ENCODE results near the gene MTOR.
A peak's percentile ranks its signal among the peaks of the same experiment; 100 is the strongest.

The MTOR gene

DNA sequence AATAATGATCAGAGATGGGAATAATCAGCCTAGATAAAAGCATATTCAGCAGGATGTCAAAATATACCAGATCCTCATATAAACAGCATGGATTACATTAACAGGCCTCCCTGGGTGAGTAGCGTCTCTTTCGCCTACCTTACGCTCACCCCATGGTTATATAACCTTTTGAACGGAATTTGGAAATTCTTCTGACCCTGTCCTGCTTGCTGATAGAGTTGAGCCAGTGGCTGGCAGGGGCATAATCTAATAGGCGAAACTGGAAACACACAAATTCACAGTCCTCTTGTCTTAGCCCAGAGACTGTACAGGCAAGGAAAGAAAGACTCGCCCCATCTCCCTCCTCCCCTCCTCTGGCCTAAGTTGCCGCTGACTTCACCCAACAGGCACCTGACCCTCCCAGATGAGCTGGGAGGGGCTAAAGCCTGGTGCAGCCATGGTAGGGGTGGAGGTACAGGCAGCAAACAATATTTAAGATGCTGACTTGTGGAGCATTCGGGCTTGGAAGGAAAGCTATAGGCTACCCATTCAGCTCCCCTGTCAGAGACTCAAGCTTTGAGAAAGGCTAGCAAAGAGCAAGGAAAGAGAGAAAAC, 73.4 kb downstream of the MTOR start, which contains the start of gene ANGPTL7:
TSS of gene ANGPTL7 (plus strand) at position 498 of the 594 bp plus-strand sequence. CDS start 225 bp downstream, outside the sequence.
- Histone ChIP-seq H3K27ac (peak within 1 kb of the TSS; percentile 17 to 46), H3K36me3 (peaks cover 34 to 55% (median 36%) of the 10 kb centered on the region in 3 donors)
- intact Hi-C loops (cut with DNase I; ENCODE audit: low total_unique reads) = no loop called here

DNA sequence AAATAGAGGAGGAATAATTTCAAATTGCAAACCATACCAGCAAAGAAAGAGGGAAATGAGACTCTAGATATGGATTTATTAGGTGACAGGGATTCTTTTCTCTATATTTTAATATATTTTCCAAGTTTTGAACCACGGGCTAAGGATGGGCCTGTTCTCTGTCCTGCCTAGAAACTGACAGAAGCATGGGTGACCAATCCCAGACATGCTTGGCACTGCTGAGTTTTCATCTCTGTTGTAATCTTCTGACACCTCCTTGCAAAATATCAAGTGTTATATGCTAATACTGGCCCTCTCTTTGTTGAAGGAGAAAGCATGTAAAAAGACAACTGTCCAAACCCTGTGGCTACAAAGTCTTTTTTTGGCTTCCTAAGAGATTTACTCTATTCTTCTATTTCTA, 74.0 kb downstream of the MTOR start:
- Histone ChIP-seq H3K27me3 (no peaks in the 10 kb centered on the region), H3K9me3 (no peaks in the 10 kb centered on the region), H3K36me3 (peaks cover 29 to 50% (median 30%) of the 10 kb centered on the region in 3 donors), H3K4me3 (no peak overlapping the region), H3K4me1 (peaks cover 0 to 23% (median 1%) of the 10 kb centered on the region in 4 donors), H3K27ac (peak overlapping the region; percentile 17 to 46)
- TF ChIP-seq, protein P1, sequence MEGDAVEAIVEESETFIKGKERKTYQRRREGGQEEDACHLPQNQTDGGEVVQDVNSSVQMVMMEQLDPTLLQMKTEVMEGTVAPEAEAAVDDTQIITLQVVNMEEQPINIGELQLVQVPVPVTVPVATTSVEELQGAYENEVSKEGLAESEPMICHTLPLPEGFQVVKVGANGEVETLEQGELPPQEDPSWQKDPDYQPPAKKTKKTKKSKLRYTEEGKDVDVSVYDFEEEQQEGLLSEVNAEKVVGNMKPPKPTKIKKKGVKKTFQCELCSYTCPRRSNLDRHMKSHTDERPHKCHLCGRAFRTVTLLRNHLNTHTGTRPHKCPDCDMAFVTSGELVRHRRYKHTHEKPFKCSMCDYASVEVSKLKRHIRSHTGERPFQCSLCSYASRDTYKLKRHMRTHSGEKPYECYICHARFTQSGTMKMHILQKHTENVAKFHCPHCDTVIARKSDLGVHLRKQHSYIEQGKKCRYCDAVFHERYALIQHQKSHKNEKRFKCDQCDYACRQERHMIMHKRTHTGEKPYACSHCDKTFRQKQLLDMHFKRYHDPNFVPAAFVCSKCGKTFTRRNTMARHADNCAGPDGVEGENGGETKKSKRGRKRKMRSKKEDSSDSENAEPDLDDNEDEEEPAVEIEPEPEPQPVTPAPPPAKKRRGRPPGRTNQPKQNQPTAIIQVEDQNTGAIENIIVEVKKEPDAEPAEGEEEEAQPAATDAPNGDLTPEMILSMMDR (IDR thresholded peaks at IDR 0.05) = no peak
- no peak for DNase-seq
- intact Hi-C loops (cut with DNase I; ENCODE audit: low total_unique reads) = no loop called here

More for the DNA sequence above, 73.4 kb downstream of the MTOR start, which contains the start of gene ANGPTL7:
- TF ChIP-seq, protein P1 (IDR thresholded peaks at IDR 0.05) = no peak
- Histone ChIP-seq H3K9me3 (no peaks in the 10 kb centered on the region), H3K4me3 (no peak within 1 kb of the TSS), H3K27me3 (no peaks in the 10 kb centered on the region), H3K4me1 (peaks cover 0 to 23% (median 1%) of the 10 kb centered on the region in 4 donors)
- no peak for DNase-seq

DNA sequence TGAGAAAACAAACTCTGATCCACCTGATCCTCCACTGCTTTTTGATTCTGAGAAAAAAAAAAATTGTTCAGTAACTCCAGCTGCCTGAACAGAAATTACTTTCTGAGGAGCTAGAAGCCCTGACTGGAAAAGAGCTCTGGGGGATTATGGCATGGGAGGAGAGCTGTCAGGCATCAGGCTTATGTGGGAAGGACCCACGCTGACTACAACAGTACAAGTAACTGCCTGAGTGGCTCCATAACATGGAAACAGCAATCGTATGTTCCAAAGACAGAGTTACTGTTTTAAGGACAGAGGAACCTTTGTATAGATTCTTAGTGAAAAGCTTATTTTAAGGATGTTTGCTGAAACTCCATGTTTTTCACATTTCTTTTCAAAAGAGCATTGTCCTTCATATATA, 74.4 kb downstream of the MTOR start:
- TF ChIP-seq, protein P1 (IDR thresholded peaks at IDR 0.05) = no peak
- Histone ChIP-seq H3K36me3 (peaks cover 25 to 45% (median 29%) of the 10 kb centered on the region in 3 donors), H3K4me1 (peaks cover 0 to 23% (median 1%) of the 10 kb centered on the region in 4 donors), H3K27ac (peak overlapping the region; percentile 17 to 46), H3K4me3 (no peak overlapping the region), H3K27me3 (no peaks in the 10 kb centered on the region), H3K9me3 (no peaks in the 10 kb centered on the region)
- intact Hi-C loops (cut with DNase I; ENCODE audit: low total_unique reads) = no loop called here
- DNase-seq = no peak

GRCh38 chr1:11187494-11187893, 74.9 kb downstream of the MTOR start:
- peaks cover 22 to 44% (median 31%) of the 10 kb centered on the region in 3 donors for H3K36me3 ChIP-seq
- no peaks in the 10 kb centered on the region for H3K9me3 ChIP-seq
- no peaks in the 10 kb centered on the region for H3K27me3 ChIP-seq
- intact Hi-C loops (cut with DNase I; ENCODE audit: low total_unique reads) = no loop called here
- TF ChIP-seq, protein P1 (IDR thresholded peaks at IDR 0.05) = no peak
- H3K4me3 ChIP-seq = no peak overlapping the region
- peaks cover 0 to 23% (median 1%) of the 10 kb centered on the region in 4 donors for H3K4me1 ChIP-seq
- no peak for DNase-seq
- H3K27ac ChIP-seq = peak overlapping the region; percentile 17 to 46

- Histone ChIP-seq H3K27ac (peak overlapping the region; percentile 17 to 46), H3K9me3 (no peaks in the 10 kb centered on the region), H3K27me3 (no peaks in the 10 kb centered on the region), H3K4me1 (peaks cover 0 to 23% (median 1%) of the 10 kb centered on the region in 4 donors), H3K36me3 (peaks cover 22 to 43% (median 32%) of the 10 kb centered on the region in 3 donors), H3K4me3 (no peak overlapping the region)
- TF ChIP-seq, protein P1 (IDR thresholded peaks at IDR 0.05) = no peak
- intact Hi-C loops (cut with DNase I; ENCODE audit: low total_unique reads) = no loop called here
- no peak for DNase-seq
These were observed 75.4 kb downstream of the MTOR start for GRCh38 chr1:11187000-11187399.
